HL-60 (cell line): ENCODE results near the gene CYP4V2.

Experiments
- DNase-seq, 2 experiments: peaks; one replicate each; pipeline ENCODE4 v3.0.0-alpha.2; 2010 to 2020; ENCODE audit warnings: low read depth in 1 of 2, low spot score in 1 of 2
- H3K27ac ChIP-seq: fragments of 250-450 bp; sonication (Bioruptor Pico); replicated peaks from 2 replicates; pipeline ENCODE4 v1.5.1; 2020; ENCODE audit warnings: mild to moderate bottlenecking, moderate library complexity
- H3K27me3 ChIP-seq: fragments of 250-450 bp; sonication (Bioruptor Pico); 2 replicates; pipeline ENCODE4 v1.5.1; 2021; ENCODE audit warnings: mild to moderate bottlenecking, moderate library complexity; ENCODE audit not compliant: insufficient read depth, poor library complexity, severe bottlenecking
- H3K4me3 ChIP-seq: replicated peaks from 2 replicates; pipeline ENCODE4 v1.5.1; 2011; ENCODE audit warnings: mild to moderate bottlenecking, control low read depth, low read length; ENCODE audit not compliant: insufficient read depth
- GABPA ChIP-seq: IDR thresholded peaks from 2 replicates; pipeline ENCODE4 v1.6.1; 2012; ENCODE audit warnings: low read depth
- POLR2AphosphoS5 ChIP-seq: IDR thresholded peaks from 2 replicates; pipeline ENCODE4 v1.6.1; 2012; ENCODE audit warnings: low read depth
- SPI1 ChIP-seq: IDR thresholded peaks from 2 replicates; pipeline ENCODE4 v1.6.1; 2012; ENCODE audit warnings: low read depth, mild to moderate bottlenecking, borderline replicate concordance
- TF ChIP-seq, protein P1 (sequence below): IDR thresholded peaks from one replicate; pipeline ENCODE4 v1.5.1; 2011; ENCODE audit warnings: low read length, control low read depth, inconsistent platforms; ENCODE audit not compliant: insufficient read depth
- TF ChIP-seq, protein P2 (sequence below): IDR thresholded peaks from 2 replicates; pipeline ENCODE4 v1.6.1; 2012; ENCODE audit warnings: low read depth; ENCODE audit not compliant: insufficient replicate concordance

The CYP4V2 gene

DNA sequence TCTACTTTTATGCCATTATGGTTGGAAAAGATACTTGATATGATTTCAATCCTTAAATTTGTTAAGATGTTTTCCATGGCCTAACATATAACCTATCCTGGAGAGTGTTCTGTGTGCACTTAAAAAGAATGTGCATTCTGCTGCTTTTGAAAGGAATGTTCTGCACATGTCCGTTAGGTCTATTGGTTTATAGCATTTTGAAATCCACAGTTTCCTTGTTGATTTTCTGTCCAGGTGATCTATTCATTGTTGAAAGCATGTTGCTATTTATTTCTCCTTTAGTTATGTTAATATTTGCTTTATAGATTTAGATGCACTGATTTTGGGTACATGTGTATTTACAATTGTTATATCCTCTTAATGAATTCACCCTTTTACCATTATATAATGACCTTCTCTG is 30.3 kb downstream of the CYP4V2 start:
- TF ChIP-seq, protein P1, sequence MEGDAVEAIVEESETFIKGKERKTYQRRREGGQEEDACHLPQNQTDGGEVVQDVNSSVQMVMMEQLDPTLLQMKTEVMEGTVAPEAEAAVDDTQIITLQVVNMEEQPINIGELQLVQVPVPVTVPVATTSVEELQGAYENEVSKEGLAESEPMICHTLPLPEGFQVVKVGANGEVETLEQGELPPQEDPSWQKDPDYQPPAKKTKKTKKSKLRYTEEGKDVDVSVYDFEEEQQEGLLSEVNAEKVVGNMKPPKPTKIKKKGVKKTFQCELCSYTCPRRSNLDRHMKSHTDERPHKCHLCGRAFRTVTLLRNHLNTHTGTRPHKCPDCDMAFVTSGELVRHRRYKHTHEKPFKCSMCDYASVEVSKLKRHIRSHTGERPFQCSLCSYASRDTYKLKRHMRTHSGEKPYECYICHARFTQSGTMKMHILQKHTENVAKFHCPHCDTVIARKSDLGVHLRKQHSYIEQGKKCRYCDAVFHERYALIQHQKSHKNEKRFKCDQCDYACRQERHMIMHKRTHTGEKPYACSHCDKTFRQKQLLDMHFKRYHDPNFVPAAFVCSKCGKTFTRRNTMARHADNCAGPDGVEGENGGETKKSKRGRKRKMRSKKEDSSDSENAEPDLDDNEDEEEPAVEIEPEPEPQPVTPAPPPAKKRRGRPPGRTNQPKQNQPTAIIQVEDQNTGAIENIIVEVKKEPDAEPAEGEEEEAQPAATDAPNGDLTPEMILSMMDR: no peak
- TF ChIP-seq, protein P2, sequence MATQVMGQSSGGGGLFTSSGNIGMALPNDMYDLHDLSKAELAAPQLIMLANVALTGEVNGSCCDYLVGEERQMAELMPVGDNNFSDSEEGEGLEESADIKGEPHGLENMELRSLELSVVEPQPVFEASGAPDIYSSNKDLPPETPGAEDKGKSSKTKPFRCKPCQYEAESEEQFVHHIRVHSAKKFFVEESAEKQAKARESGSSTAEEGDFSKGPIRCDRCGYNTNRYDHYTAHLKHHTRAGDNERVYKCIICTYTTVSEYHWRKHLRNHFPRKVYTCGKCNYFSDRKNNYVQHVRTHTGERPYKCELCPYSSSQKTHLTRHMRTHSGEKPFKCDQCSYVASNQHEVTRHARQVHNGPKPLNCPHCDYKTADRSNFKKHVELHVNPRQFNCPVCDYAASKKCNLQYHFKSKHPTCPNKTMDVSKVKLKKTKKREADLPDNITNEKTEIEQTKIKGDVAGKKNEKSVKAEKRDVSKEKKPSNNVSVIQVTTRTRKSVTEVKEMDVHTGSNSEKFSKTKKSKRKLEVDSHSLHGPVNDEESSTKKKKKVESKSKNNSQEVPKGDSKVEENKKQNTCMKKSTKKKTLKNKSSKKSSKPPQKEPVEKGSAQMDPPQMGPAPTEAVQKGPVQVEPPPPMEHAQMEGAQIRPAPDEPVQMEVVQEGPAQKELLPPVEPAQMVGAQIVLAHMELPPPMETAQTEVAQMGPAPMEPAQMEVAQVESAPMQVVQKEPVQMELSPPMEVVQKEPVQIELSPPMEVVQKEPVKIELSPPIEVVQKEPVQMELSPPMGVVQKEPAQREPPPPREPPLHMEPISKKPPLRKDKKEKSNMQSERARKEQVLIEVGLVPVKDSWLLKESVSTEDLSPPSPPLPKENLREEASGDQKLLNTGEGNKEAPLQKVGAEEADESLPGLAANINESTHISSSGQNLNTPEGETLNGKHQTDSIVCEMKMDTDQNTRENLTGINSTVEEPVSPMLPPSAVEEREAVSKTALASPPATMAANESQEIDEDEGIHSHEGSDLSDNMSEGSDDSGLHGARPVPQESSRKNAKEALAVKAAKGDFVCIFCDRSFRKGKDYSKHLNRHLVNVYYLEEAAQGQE: no peak
- TF ChIP-seq GABPA (no peak), SPI1 (no peak), POLR2AphosphoS5 (no peak)
- Histone ChIP-seq H3K4me3 (no peak overlapping the region), H3K27ac (no peak overlapping the region), H3K27me3 (peaks cover 4% of the 10 kb centered on the region)
- no peak for DNase-seq

DNA sequence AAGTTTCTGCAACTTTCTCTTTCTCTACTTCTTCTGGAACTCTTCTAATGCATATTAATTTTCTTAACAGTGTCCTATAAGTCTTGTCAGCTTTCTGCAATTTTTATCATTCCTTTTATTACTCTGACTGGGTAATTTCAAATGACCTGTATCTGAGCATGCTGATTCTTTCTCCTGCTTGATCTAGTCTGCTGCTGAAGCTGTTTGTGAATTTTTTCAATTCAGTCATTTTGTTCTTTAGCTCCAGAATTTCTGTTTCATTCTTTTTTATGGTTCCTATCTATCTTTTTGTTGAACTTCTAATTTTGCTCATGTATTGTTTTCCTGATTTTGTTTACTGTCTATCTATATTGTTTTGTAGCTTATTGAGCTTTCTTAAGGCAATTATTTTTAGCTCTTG is 34.5 kb downstream of the CYP4V2 start:
- no peak overlapping the region for H3K4me3 ChIP-seq
- no peak overlapping the region for H3K27ac ChIP-seq
- H3K27me3 ChIP-seq: peaks cover 4% of the 10 kb centered on the region
- no peak for DNase-seq
- TF ChIP-seq, protein P1: no peak
- TF ChIP-seq, protein P2: no peak
- TF ChIP-seq SPI1 (no peak), GABPA (no peak), POLR2AphosphoS5 (no peak)

DNA sequence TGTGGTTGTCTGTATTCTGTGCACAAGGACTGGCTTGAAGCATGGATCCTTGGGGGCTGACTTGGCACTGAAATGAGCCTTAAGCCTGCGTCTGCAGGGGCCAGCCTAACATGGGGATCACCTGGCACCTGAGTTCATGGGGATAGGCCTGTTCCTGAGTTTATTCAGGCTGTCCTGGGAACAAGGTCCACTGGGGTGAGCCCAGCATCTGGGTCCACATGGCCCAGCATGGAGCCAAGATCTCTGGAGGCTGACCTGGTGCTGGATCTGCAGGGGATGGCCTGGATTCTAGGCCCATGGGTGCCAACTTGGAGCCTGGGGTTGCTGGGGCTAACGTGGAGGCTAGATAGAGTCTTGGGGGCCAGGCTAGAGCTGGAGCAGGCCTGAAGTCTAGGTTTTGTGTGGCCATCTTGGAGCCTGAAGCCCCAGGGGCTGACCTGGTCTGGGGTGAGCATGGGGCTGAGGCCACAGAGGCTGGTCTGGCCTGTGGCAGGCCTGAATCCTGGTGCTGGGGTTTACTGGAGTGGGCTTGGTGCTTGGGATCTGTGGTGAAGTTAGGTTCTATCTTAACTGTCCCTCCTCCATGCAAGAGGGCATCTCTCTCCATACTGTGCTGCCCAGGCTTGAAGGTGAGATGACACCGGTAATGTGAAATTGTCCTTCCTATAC is 35.3 kb downstream of the CYP4V2 start:
- Histone ChIP-seq H3K27me3 (no peaks in the 10 kb centered on the region), H3K27ac (no peak overlapping the region), H3K4me3 (no peak overlapping the region)
- DNase-seq: no peak
- TF ChIP-seq, protein P1: no peak
- TF ChIP-seq SPI1 (no peak), POLR2AphosphoS5 (no peak), GABPA (no peak)
- TF ChIP-seq, protein P2: no peak
